Measurements from ENCODE around the gene SPEM1. TPM values are rescaled to one million over a fixed set of nuclear protein-coding genes. Genes with fewer than 3 reads are reported as not detected.

Gene SPEM1
- total RNA-seq, 1 donor from 2014 or later: not detected

GRCh38 chr17:7439462-7440112 is 19.5 kb downstream of the SPEM1 start, which contains the start of gene FGF11:
Gene FGF11, plus strand, starts transcription at chr17:7439512. Its CDS starts 109 bp downstream, at chr17:7439621.
- DNase-seq (ENCODE audit: low spot score): no peak

- no peak for DNase-seq (ENCODE audit: low spot score)
Measured at GRCh38 chr17:7440113-7440833, 20.1 kb downstream of the SPEM1 start.

GRCh38 chr17:7440834-7441195 is 20.7 kb downstream of the SPEM1 start:
- no peak for DNase-seq (ENCODE audit: low spot score)

GRCh38 chr17:7441266-7441665 is 21.1 kb downstream of the SPEM1 start:
- DNase-seq (ENCODE audit: low spot score): no peak

GRCh38 chr17:7442142-7442541 is 22.0 kb downstream of the SPEM1 start:
- DNase-seq (ENCODE audit: low spot score): no peak

- DNase-seq (ENCODE audit: low spot score): no peak
Measured at GRCh38 chr17:7443499-7444485, 23.7 kb downstream of the SPEM1 start.

- DNase-seq (ENCODE audit: low spot score): no peak
Measured at GRCh38 chr17:7444682-7445618, 24.8 kb downstream of the SPEM1 start, which contains the start of gene CHRNB1. Gene CHRNB1, plus strand, starts transcription at chr17:7445061. Its CDS starts 67 bp downstream, at chr17:7445128.

GRCh38 chr17:7445619-7445968 is 25.5 kb downstream of the SPEM1 start:
- no peak for DNase-seq (ENCODE audit: low spot score)

GRCh38 chr17:7448461-7448860 is 28.3 kb downstream of the SPEM1 start:
- DNase-seq (ENCODE audit: low spot score): no peak

GRCh38 chr17:7459961-7460545 is 39.9 kb downstream of the SPEM1 start:
- no peak for DNase-seq (ENCODE audit: low spot score)

GRCh38 chr17:7460850-7461660 is 40.9 kb downstream of the SPEM1 start:
- no peak for DNase-seq (ENCODE audit: low spot score)

GRCh38 chr17:7462474-7463371 is 42.6 kb downstream of the SPEM1 start:
- no peak for DNase-seq (ENCODE audit: low spot score)

- DNase-seq (ENCODE audit: low spot score): no peak
Measured at GRCh38 chr17:7463372-7463846, 43.3 kb downstream of the SPEM1 start.

- no peak for DNase-seq (ENCODE audit: low spot score)
Measured at GRCh38 chr17:7464081-7464480, 44.0 kb downstream of the SPEM1 start.

- DNase-seq (ENCODE audit: low spot score): no peak
Measured at GRCh38 chr17:7465597-7466275, 45.6 kb downstream of the SPEM1 start.

- no peak for DNase-seq (ENCODE audit: low spot score)
Measured at GRCh38 chr17:7466318-7466638, 46.2 kb downstream of the SPEM1 start.

- DNase-seq (ENCODE audit: low spot score): no peak
Measured at GRCh38 chr17:7466639-7467341, 46.7 kb downstream of the SPEM1 start.
